ENCODE results near the gene PPP6R2.
A peak's percentile ranks its signal among the peaks of the same experiment; 100 is the strongest.

PPP6R2 gene

DNA sequence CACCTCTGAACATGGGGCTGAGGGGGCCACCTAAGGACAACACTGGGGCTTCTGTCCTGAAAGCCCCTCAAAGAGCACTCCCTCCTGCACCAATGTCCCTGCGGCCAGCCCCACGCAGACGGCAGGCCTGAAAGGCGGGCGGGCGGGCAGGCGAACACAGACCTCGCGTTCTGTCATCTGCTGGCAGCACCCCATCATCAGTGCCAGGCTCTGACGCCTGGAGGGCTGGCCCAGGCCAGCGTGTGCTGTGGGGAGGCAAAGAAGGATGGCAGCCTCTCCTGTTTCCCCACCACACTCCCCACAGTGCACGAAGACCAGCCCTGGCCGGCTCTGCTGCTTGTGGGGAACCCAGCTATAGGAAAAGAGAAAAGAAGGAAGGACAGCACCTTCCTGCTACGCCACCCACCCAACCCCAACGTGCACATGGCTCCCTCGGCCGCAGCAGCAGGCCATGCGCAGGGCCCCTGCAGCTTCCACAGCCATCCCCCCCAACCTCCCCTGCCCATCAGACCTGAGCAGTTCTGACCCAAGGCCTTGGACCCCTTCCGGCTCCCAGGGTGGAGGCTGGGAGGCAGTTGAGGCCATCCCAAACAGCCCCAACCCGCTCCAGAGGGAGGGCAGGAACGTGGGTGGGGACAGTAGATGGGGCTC lies 128.2 kb downstream of the PPP6R2 start:
- H3K9me3 Mint-ChIP-seq: no peaks in the 10 kb centered on the region

DNA sequence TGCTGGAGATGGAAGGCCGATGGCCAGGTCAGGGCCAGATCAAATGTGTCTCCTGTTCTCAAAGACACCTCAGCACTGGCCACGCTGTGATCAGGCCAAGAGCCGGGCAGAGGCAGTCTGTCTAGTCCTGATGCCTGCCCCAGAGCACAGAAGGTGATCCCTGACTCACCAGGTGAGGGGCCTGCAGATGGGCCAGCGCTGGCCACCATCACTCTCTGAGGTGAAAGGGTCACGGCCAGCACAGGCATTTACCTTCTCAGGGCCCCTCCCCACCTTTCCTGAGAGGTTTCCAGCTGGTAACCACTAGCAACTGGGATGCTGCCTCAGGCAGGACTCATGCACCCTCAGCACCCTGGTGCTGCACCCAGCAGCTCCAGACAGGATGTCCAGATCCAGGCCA lies 128.8 kb downstream of the PPP6R2 start:
- H3K4me1 Mint-ChIP-seq (ENCODE audit: low read depth): peaks cover 49% of the 10 kb centered on the region
- peak overlapping the region; percentile 28 for H3K4me3 Mint-ChIP-seq
- peaks cover 10% of the 10 kb centered on the region for H3K36me3 Mint-ChIP-seq (ENCODE audit: low read depth)
- no peak overlapping the region for H3K27ac Mint-ChIP-seq
- no peaks in the 10 kb centered on the region for H3K9me3 Mint-ChIP-seq
- no peaks in the 10 kb centered on the region for H3K27me3 Mint-ChIP-seq (ENCODE audit: low read depth)

More for the DNA sequence above, 128.2 kb downstream of the PPP6R2 start:
- H3K27ac Mint-ChIP-seq: peak overlapping the region; percentile 86
- H3K36me3 Mint-ChIP-seq (ENCODE audit: low read depth): peaks cover 17% of the 10 kb centered on the region
- H3K4me3 Mint-ChIP-seq: peak overlapping the region; percentile 68
- no peaks in the 10 kb centered on the region for H3K27me3 Mint-ChIP-seq (ENCODE audit: low read depth)
- H3K4me1 Mint-ChIP-seq (ENCODE audit: low read depth): peaks cover 51% of the 10 kb centered on the region

DNA sequence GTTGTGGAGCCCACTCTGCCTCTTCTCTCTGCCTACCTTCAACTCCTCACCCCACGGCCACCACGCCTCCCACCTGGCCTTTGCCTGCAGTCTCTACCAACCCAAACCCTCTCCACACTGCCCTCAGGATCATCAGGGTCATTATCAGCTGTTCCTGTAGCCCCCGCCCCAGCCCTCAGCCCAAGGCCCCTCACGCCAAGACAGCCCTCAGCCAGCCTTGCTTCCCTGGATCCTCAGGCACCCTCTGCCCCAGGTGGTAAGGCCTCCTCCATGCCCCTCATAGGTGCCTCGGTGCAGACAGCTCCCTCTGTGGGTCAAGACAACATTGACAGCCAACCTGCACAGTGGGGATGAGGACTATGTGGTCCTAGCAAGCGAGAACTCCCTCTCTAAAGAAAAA lies 130.0 kb downstream of the PPP6R2 start:
- Mint-ChIP-seq H3K27ac (peak overlapping the region; percentile 83), H3K36me3 (ENCODE audit: low read depth) (peaks cover 10% of the 10 kb centered on the region), H3K27me3 (ENCODE audit: low read depth) (no peaks in the 10 kb centered on the region), H3K4me3 (peak overlapping the region; percentile 95), H3K9me3 (no peaks in the 10 kb centered on the region), H3K4me1 (ENCODE audit: low read depth) (peaks cover 52% of the 10 kb centered on the region)

DNA sequence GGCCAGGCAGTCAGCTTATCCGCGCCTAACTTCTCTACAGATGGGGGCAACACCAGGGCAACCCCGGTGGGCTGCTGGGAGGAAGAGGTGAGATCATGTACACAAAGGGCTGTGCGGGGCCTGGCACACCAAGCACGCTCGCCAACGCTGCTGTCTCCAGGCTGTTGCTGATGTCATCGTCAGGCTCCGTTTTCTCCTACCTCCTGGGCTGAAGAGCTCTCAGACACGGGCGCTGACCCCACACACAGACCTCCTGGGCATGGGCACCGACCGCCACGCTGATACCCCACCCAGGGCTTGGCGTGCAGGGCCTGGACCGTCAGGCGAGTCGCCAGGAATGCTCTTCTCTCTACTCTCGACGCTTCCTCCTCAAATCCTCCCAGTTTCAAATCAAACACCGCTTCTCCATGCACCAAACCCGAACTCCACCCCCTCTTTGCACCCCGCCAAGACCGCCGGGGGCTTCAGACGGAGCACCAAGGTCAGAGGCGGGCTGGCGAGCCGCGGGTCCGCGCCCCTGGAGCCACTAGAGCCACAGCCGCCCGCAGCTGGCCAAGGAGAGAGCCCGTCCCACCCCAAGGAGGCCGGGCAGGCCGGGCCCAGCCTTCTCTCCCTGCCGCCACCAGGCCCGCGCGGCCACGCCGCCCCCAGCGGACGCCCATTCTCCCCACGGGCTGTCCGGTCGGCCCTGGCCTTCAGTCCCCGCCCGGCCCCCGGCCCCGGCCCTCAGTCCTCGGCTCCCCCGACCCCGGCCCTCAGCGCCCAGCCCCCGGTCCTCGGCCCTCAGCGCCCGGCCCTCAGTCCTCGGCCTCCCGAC lies 130.9 kb downstream of the PPP6R2 start:
- Mint-ChIP-seq H3K4me3 (peak overlapping the region; percentile 95), H3K27me3 (ENCODE audit: low read depth) (peaks cover 6% of the 10 kb centered on the region), H3K27ac (peak overlapping the region; percentile 83), H3K9me3 (no peaks in the 10 kb centered on the region), H3K4me1 (ENCODE audit: low read depth) (peaks cover 47% of the 10 kb centered on the region), H3K36me3 (ENCODE audit: low read depth) (peaks cover 5% of the 10 kb centered on the region)

DNA sequence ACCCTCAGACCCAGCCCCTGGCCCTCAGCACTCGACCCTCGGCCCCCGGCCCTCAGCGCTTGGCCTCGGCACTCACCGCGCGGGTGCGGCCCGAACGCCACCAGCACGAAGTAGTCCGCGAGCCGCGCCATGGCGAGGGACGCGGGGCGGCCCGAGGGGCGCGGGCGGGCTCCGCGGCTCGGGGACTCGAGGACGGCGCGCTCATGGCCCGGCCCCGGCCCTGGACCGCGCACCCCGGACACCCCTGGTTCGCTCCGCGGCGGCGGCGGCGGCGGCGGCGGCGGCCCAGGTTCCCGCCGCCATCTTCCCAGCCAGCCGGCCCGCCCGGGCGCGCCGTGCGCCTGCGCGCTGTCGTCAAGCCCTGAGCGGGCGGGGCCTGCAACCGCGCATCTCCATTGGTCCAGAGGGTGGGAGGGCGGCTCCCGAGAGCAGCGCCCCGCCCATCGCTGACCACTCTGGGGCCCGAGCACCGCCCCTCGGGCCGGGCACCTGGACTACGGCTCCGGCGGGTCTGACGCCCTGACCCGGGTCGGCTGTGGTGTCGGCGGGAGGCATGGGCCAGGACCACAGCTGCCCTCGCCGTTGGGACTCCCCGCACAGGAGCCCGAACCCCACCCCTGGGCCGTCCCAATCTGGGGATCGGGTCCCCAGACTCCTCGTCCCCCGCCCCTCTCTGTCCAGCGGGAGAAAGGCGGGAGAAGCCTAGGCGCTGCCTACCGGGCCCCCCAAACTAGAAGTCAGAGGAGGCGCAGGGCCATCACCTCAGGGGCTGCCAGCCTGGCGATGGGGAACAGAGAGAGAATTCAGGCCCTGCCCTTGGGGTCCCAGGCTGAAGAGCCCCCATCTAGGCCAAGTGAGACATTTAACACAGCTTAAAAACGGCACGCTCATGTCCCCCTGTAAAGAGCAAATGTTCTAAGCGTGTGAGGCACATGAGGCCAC lies 131.9 kb downstream of the PPP6R2 start, which contains the start of gene SBF1:
SBF1 (minus strand) TSS at position 326 of the 942 bp plus-strand sequence; CDS start at position 131, 195 bp downstream.
- Mint-ChIP-seq H3K27me3 (ENCODE audit: low read depth) (peaks cover 11% of the 10 kb centered on the region), H3K27ac (peak within 1 kb of the TSS; percentile 83), H3K4me1 (ENCODE audit: low read depth) (peaks cover 41% of the 10 kb centered on the region), H3K4me3 (peak within 1 kb of the TSS; percentile 95), H3K36me3 (ENCODE audit: low read depth) (peaks cover 5% of the 10 kb centered on the region), H3K9me3 (no peaks in the 10 kb centered on the region)

DNA sequence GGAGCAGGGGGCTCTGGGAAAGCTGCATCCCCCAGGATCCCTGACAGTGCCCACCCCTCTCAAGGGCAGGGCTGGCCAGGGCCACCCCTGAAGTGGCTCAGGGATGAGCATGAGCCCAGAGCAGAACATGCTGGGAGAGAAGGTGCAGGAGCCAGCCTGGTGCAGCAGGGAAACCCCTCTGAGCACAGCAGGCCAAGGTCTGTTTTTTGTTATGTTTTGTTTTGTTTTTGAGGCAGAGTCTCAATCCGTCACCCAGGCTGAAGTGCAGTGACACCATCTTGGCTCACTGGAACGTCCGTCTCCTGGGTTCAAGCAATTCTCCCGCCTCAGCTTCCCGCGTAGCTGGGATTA lies 132.5 kb downstream of the PPP6R2 start:
- Mint-ChIP-seq H3K4me3 (peak overlapping the region; percentile 53), H3K27me3 (ENCODE audit: low read depth) (peaks cover 16% of the 10 kb centered on the region), H3K9me3 (no peaks in the 10 kb centered on the region), H3K4me1 (ENCODE audit: low read depth) (peaks cover 40% of the 10 kb centered on the region), H3K27ac (no peak overlapping the region), H3K36me3 (ENCODE audit: low read depth) (peaks cover 5% of the 10 kb centered on the region)

DNA sequence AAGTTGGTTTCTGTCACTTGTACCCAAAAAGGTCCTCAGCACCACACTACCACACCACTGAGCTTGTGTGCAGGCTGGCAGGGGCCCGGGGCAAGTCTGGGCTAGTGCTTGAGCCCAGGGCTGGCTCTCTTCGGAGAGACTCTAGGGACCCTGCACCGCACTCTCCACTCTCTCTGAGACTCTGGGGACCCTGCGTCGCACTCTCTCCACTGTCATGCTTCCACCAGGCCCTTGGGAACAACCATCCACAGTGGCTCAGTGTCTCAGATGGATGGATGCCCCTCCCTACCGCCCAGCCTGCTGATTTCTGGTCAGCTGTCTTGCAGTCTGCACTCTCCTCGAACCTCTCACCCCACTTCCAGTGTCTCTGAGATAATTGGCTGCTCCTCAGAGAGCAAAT lies 133.7 kb downstream of the PPP6R2 start:
- peak overlapping the region; percentile 41 for H3K27ac Mint-ChIP-seq
- peak overlapping the region; percentile 65 for H3K4me3 Mint-ChIP-seq
- H3K9me3 Mint-ChIP-seq: no peaks in the 10 kb centered on the region
- peaks cover 30% of the 10 kb centered on the region for H3K4me1 Mint-ChIP-seq (ENCODE audit: low read depth)
- peaks cover 5% of the 10 kb centered on the region for H3K36me3 Mint-ChIP-seq (ENCODE audit: low read depth)
- peaks cover 16% of the 10 kb centered on the region for H3K27me3 Mint-ChIP-seq (ENCODE audit: low read depth)

DNA sequence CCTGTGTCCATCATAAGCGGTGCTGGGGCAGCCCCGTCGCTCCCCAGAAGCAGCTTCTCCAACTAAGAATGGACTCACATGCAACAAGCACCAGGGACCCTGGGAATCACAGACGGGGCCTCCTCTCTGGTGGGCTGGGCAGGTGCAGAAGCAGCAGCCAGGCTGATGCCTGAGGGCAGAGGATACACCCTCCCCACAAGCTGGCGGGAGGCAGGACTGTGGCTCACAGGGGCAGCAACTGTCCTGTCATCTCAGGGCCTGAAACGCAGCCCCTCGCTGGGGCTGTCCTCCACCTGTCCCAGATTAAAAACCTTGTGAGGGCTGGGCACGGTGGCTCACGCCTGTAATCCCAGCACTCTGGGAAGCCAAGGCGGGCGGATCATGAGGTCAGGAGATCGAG lies 134.8 kb downstream of the PPP6R2 start:
- H3K4me3 Mint-ChIP-seq: no peak overlapping the region
- peaks cover 23% of the 10 kb centered on the region for H3K4me1 Mint-ChIP-seq (ENCODE audit: low read depth)
- peaks cover 5% of the 10 kb centered on the region for H3K36me3 Mint-ChIP-seq (ENCODE audit: low read depth)
- H3K27ac Mint-ChIP-seq: no peak overlapping the region
- H3K27me3 Mint-ChIP-seq (ENCODE audit: low read depth): peaks cover 16% of the 10 kb centered on the region
- H3K9me3 Mint-ChIP-seq: no peaks in the 10 kb centered on the region

DNA sequence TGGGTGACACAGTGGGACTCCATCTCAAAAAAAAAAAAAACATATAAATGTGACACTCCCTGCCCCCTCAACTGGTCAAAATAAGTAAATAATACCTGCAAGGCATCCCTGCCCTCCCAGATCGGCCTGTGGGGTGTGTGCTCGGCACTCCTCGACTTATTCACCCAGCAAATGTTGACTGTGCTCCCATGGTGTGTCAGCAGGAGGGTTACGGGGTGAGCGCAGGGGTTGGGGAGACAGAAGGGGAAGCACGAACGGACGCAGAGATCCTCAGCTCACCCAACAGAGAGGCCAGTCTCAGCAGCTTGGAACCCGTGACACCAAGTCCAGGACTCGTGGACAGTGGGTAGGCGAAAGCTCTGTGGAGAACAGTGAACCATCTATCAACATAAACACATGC lies 136.6 kb downstream of the PPP6R2 start:
- H3K27me3 Mint-ChIP-seq (ENCODE audit: low read depth): peaks cover 16% of the 10 kb centered on the region
- H3K36me3 Mint-ChIP-seq (ENCODE audit: low read depth): no peaks in the 10 kb centered on the region
- H3K9me3 Mint-ChIP-seq: no peaks in the 10 kb centered on the region
- peaks cover 12% of the 10 kb centered on the region for H3K4me1 Mint-ChIP-seq (ENCODE audit: low read depth)
- H3K4me3 Mint-ChIP-seq: peak overlapping the region; percentile 73
- peak overlapping the region; percentile 55 for H3K27ac Mint-ChIP-seq

DNA sequence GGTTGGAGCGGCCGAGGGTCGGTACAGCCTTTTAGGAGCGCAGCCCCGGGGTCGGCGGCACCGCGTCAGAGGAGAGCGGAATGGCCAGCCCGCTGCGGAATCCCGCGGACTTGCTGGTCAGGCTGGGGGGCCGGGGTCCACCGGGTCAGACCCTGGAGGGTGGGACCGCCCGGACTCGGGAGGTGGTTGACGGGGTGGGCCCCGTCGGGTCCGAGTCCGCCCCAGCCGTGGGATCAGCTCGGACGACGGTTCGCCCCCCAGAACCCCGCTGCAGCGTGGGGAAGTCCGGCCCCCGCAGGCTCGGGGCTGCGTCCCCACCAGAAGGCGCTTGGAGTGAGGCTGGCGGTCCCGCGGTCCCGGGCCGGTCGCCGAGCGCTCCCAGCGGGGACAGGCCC lies 137.9 kb downstream of the PPP6R2 start:
- Mint-ChIP-seq H3K9me3 (no peaks in the 10 kb centered on the region), H3K4me3 (peak overlapping the region; percentile 65), H3K27me3 (ENCODE audit: low read depth) (peaks cover 16% of the 10 kb centered on the region), H3K36me3 (ENCODE audit: low read depth) (no peaks in the 10 kb centered on the region), H3K4me1 (ENCODE audit: low read depth) (peaks cover 10% of the 10 kb centered on the region), H3K27ac (no peak overlapping the region)

DNA sequence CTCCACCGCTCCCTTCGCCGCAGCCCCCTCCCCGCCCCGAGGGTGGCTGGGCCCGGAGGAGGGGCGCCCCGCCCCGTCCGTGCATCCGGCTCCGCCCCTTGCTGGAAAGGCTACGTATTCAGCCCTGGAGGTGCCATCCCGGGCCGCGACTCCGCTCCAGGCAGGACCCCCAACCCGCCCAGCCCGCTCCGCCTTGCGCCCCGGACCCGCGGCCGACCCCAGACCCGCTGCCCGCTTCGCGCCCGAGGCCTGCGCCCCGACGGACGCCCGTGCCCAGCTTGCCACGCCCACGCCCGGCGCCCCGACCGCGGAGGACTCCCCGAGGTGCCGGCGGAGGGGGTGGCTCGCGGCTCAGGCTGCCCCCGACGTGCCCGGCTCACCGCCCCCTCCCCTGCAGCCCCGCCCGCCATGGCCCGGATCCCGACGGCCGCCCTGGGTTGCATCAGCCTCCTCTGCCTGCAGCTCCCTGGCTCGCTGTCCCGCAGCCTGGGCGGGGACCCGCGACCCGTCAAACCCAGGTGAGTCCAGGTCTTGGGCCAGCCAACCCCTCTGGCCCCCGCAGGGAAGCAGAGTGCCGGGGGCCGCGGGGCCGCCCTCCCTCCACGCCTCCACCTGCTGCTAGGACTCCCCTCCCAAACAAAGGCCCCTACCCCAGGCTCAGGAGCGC lies 138.4 kb downstream of the PPP6R2 start, which contains the start of gene ADM2:
ADM2 (plus strand) TSS at position 104 of the 667 bp plus-strand sequence; CDS start at position 409, 305 bp downstream.
- Mint-ChIP-seq H3K27ac (peak within 1 kb of the TSS; percentile 55), H3K4me3 (peak within 1 kb of the TSS; percentile 75), H3K27me3 (ENCODE audit: low read depth) (peaks cover 16% of the 10 kb centered on the region), H3K36me3 (ENCODE audit: low read depth) (no peaks in the 10 kb centered on the region), H3K9me3 (no peaks in the 10 kb centered on the region), H3K4me1 (ENCODE audit: low read depth) (peaks cover 11% of the 10 kb centered on the region)

DNA sequence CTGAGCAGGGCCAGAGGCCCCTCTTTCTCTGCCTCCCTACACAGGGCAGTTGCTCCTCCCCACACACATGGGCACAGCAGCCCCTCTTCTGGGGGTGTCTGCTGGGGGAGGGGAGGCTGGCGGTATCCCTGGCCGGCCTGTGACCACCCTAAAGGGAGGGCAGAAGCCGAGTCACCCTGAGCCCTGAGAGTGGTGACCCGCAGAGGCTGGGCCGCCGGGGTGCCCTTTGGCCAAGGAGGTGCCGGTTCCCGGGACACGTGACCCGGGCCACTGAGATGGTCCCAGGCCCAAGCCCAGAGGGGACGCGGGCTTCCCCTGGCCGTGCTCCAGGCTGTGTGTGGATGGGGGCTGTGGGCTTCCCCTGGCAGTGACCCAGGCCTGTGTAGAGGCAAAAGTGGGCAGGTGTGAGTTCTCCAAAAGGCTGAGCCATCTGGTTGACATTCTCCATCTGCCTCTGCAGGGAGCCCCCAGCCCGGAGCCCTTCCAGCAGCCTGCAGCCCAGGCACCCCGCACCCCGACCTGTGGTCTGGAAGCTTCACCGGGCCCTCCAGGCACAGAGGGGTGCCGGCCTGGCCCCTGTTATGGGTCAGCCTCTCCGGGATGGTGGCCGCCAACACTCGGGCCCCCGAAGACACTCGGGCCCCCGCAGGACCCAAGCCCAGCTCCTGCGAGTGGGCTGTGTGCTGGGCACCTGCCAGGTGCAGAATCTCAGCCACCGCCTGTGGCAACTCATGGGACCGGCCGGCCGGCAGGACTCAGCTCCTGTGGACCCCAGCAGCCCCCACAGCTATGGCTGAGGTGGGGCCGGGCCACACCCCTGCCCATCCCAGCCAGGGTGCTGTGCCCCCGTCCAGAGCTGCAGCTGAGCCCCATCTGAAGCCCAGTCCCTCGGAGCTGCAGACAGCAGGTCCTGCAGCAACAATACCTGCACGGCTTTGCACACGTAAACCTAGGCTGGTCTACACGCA lies 139.3 kb downstream of the PPP6R2 start:
- Mint-ChIP-seq H3K36me3 (ENCODE audit: low read depth) (no peaks in the 10 kb centered on the region), H3K27me3 (ENCODE audit: low read depth) (peaks cover 16% of the 10 kb centered on the region), H3K27ac (no peak overlapping the region), H3K4me1 (ENCODE audit: low read depth) (peaks cover 7% of the 10 kb centered on the region), H3K9me3 (no peaks in the 10 kb centered on the region), H3K4me3 (peak overlapping the region; percentile 75)

DNA sequence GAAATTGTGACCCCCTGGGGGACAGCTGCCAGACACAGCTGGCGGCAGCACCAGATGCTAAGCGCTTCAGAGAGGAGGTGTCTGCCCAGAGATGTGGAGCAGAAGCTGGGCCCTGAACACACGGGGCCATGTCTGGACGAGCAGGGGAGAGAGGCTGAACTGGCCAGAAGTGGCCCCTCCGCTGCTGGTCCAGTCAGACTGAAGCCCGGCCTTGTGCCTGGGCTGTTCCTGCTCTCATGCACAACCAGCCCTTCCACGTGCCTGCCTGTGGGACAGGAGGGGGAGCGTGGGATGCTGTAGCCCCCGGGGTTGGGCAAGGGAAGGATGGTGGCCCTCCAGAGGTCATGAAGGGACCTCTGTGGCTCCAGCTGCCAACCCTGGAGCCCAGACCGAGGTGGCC lies 140.0 kb downstream of the PPP6R2 start:
- Mint-ChIP-seq H3K9me3 (no peaks in the 10 kb centered on the region), H3K27me3 (ENCODE audit: low read depth) (peaks cover 16% of the 10 kb centered on the region), H3K4me3 (peak overlapping the region; percentile 28), H3K4me1 (ENCODE audit: low read depth) (peaks cover 7% of the 10 kb centered on the region), H3K27ac (no peak overlapping the region), H3K36me3 (ENCODE audit: low read depth) (no peaks in the 10 kb centered on the region)

Data from T-helper 1 cell treated with Interleukin-12 subunit alpha and Interleukin-12 subunit beta and Interleukin-4 antibody, amounts not matched to agents 30 μg/mL and 1 μg/mL, for 36 hours (primary cell).